K562 (cell line): ENCODE data around the gene WFIKKN1. TPM values are rescaled to one million over a fixed set of nuclear protein-coding genes. Genes with fewer than 3 reads are reported as not detected.

Experiments used
- ELF1 ChIP-seq: fragments of 200-800 bp; sonication (Bioruptor generic); IDR thresholded peaks from 2 replicates; pipeline ENCODE4 v1.6.1; 2016; ENCODE audit warnings: missing genetic modification characterization, missing compliant biosample characterization
- FOXK1 ChIP-seq: sonication (generic); formaldehyde crosslinking; IDR thresholded peaks from 2 replicates; pipeline ENCODE4 v1.8.0; 2022; ENCODE audit warnings: missing genetic modification reagents, mild to moderate bottlenecking, borderline replicate concordance
- FUS ChIP-seq: fragments of 200-400 bp; formaldehyde crosslinking; optimal IDR thresholded peaks from 2 replicates; pipeline ENCODE3; 2017; ENCODE audit warnings: low read depth, low read length
- KDM1A ChIP-seq, 2 experiments: fragments of 450-650 bp; IDR thresholded peaks; 2 replicates each; pipeline ENCODE4 v1.6.1; 2016; ENCODE audit warnings: mild to moderate bottlenecking in 2 of 2
- MYBL2 ChIP-seq, 2 experiments: fragments of 450-650 bp in 1 of 2; sonication (generic) in 1 of 2; formaldehyde crosslinking in 1 of 2; IDR thresholded peaks; 2 replicates each; pipeline versions ENCODE4 v1.6.1 to v1.8.1; 2017 to 2022; ENCODE audit warnings: borderline replicate concordance in 1 of 2, inconsistent platforms in 1 of 2, low read depth in 1 of 2, mild to moderate bottlenecking in 1 of 2, missing genetic modification reagents in 1 of 2, moderate library complexity in 1 of 2
- SAFB ChIP-seq: fragments of 200-400 bp; formaldehyde crosslinking; IDR thresholded peaks from 2 replicates; pipeline ENCODE4 v1.6.1; 2017; ENCODE audit warnings: low read depth, low read length, borderline replicate concordance
- SIN3B ChIP-seq: fragments of 450-650 bp; IDR thresholded peaks from 2 replicates; pipeline ENCODE4 v1.6.1; 2017; ENCODE audit warnings: low read depth, mild to moderate bottlenecking, moderate library complexity
- SNIP1 ChIP-seq: fragments of 450-650 bp; IDR thresholded peaks from 2 replicates; pipeline ENCODE4 v1.7.1; 2017; ENCODE audit warnings: low read depth, mild to moderate bottlenecking
- SNRNP70 ChIP-seq: fragments of 200-400 bp; formaldehyde crosslinking; optimal IDR thresholded peaks from 2 replicates; pipeline ENCODE3; 2017; ENCODE audit warnings: low read depth, low read length
- STAG1 ChIP-seq: sonication (generic); formaldehyde crosslinking; IDR thresholded peaks from 2 replicates; pipeline ENCODE4 v1.5.0; 2020; ENCODE audit warnings: missing genetic modification reagents, borderline replicate concordance
- ZFP36 ChIP-seq: fragments of 150-350 bp; IDR thresholded peaks from 2 replicates; pipeline ENCODE4 v1.6.1; 2018; ENCODE audit warnings: low read length, low read depth; ENCODE audit not compliant: partially characterized antibody
- ZNF197 ChIP-seq: fragments of 200-800 bp; sonication (Bioruptor generic); IDR thresholded peaks from 2 replicates; pipeline ENCODE4 v1.6.1; 2016; ENCODE audit warnings: low read depth, missing genetic modification characterization, missing compliant biosample characterization
- polyA plus RNA-seq, 8 experiments: library from polyadenylated mRNA; depleted of rRNA in 4 of 8; stranded (reverse) in 5 of 8; unstranded in 3 of 8; fragments of >200 nt; fragmentation: Nextera tagmentation in 2 of 8; fragmentation: Illumina TruSeq in 1 of 8; extraction: Ambion mirVana in 2 of 8; extraction: Trizol in 1 of 8; gene quantifications; 2 replicates each; pipeline versions ENCODE4 v1.2.1 to v1.2.3, GENCODE V29; 2011 to 2014; ENCODE audit warnings: inconsistent platforms in 1 of 8, missing spikeins in 1 of 8
- total RNA-seq, 7 experiments: library from RNA; depleted of rRNA in 6 of 7; stranded (reverse); fragments of >200 nt in 6 of 7; fragmentation: Illumina TruSeq in 2 of 7; extraction: Trizol in 2 of 7; gene quantifications; 2 replicates each; pipeline versions ENCODE4 v1.2.1 to v1.2.3, GENCODE V29; 2011 to 2021; ENCODE audit warnings: low replicate concordance in 1 of 7
- TF ChIP-seq, protein P1 (sequence below): sonication (generic); formaldehyde crosslinking; IDR thresholded peaks from 2 replicates; pipeline ENCODE4 v1.8.0; 2022; ENCODE audit warnings: missing genetic modification reagents, mild to moderate bottlenecking, borderline replicate concordance
- TF ChIP-seq, protein P2 (sequence below): sonication (generic); formaldehyde crosslinking; IDR thresholded peaks from 2 replicates; pipeline ENCODE4 v1.8.0; 2022; ENCODE audit warnings: mild to moderate bottlenecking, missing genetic modification reagents
- TF ChIP-seq, protein P3 (sequence below): fragments of 450-650 bp; formaldehyde crosslinking; IDR thresholded peaks from 2 replicates; pipeline ENCODE4 v1.4.0; 2020; ENCODE audit warnings: mild to moderate bottlenecking, moderate library complexity
- TF ChIP-seq, protein P4 (sequence below): fragments of 450-650 bp; IDR thresholded peaks from 2 replicates; pipeline ENCODE4 v1.6.1; 2016; ENCODE audit warnings: low read depth, mild to moderate bottlenecking, moderate library complexity

The WFIKKN1 gene
- total and polyA plus RNA-seq, 9 of the 15 experiments (the other 6 are each of a cell fraction or from before 2014, with no cell fraction given), result 0.14 to 1.1 (median 0.50) TPM; not detected in 4

DNA sequence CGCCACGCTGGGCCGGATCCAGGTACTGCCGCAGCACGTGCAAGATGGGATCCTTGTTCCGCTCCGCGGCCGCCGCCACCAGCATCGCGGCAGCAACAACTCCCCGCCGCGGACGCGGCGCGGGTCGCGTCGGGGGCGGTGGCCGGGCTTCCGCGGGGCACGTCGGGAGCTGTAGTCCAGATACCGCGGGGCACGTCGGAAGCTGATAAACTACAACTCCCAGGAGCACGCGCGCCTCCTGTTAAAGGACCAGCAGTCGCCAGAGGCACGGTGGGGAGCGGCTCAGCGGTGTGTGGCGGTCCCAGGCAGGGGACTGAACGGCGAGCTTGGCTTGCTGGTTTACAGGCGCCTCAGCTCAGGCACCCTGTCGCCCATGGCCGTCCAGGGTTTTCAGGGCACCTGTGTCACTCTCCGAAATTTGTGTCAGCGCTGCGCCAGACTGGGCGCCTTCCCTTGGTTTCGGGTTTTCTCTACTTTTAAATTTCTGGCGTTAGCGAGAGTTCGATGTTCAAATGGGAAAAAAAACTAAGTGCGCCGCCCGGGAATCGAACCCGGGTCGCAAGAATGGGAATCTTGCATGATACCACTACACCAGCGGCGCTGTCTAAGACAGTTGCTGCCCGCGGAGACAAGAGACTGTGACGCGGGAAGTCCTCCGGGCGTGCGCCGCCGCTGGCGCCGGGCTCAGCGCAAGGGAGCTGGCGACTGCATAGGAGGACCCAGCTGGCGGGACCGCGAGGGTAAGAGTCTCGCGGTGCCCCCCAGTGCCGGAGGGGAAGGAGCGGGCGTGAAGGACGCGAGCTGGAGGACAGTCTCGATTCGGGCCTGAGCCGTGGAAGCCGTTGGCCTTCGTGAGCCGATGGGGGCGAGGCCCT, 5.7 kb downstream of the WFIKKN1 start, which contains the start of gene METTL26 (continued):
- TF ChIP-seq ZFP36, result no peak
- no peak; the same call in 1 of the 2 replicates for TF ChIP-seq MYBL2 (IDR thresholded peaks at IDR 0.05; ENCODE audit: low read depth)
- no peak for TF ChIP-seq MYBL2 (CRISPR knock-in tag; IDR thresholded peaks at IDR 0.05; ENCODE audit: borderline replicate concordance)
- no peak for TF ChIP-seq SNRNP70
- TF ChIP-seq SNIP1, result no peak
- TF ChIP-seq ELF1 (tag), result peak; percentile 73; the same call in 1 of the 2 replicates
- TF ChIP-seq, protein P1, sequence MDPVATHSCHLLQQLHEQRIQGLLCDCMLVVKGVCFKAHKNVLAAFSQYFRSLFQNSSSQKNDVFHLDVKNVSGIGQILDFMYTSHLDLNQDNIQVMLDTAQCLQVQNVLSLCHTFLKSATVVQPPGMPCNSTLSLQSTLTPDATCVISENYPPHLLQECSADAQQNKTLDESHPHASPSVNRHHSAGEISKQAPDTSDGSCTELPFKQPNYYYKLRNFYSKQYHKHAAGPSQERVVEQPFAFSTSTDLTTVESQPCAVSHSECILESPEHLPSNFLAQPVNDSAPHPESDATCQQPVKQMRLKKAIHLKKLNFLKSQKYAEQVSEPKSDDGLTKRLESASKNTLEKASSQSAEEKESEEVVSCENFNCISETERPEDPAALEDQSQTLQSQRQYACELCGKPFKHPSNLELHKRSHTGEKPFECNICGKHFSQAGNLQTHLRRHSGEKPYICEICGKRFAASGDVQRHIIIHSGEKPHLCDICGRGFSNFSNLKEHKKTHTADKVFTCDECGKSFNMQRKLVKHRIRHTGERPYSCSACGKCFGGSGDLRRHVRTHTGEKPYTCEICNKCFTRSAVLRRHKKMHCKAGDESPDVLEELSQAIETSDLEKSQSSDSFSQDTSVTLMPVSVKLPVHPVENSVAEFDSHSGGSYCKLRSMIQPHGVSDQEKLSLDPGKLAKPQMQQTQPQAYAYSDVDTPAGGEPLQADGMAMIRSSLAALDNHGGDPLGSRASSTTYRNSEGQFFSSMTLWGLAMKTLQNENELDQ (CRISPR knock-in tag), result peak; percentile 24; the same call in 1 of the 2 replicates
- TF ChIP-seq, protein P2, sequence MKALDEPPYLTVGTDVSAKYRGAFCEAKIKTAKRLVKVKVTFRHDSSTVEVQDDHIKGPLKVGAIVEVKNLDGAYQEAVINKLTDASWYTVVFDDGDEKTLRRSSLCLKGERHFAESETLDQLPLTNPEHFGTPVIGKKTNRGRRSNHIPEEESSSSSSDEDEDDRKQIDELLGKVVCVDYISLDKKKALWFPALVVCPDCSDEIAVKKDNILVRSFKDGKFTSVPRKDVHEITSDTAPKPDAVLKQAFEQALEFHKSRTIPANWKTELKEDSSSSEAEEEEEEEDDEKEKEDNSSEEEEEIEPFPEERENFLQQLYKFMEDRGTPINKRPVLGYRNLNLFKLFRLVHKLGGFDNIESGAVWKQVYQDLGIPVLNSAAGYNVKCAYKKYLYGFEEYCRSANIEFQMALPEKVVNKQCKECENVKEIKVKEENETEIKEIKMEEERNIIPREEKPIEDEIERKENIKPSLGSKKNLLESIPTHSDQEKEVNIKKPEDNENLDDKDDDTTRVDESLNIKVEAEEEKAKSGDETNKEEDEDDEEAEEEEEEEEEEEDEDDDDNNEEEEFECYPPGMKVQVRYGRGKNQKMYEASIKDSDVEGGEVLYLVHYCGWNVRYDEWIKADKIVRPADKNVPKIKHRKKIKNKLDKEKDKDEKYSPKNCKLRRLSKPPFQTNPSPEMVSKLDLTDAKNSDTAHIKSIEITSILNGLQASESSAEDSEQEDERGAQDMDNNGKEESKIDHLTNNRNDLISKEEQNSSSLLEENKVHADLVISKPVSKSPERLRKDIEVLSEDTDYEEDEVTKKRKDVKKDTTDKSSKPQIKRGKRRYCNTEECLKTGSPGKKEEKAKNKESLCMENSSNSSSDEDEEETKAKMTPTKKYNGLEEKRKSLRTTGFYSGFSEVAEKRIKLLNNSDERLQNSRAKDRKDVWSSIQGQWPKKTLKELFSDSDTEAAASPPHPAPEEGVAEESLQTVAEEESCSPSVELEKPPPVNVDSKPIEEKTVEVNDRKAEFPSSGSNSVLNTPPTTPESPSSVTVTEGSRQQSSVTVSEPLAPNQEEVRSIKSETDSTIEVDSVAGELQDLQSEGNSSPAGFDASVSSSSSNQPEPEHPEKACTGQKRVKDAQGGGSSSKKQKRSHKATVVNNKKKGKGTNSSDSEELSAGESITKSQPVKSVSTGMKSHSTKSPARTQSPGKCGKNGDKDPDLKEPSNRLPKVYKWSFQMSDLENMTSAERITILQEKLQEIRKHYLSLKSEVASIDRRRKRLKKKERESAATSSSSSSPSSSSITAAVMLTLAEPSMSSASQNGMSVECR, result peak; percentile 94
- no peak for TF ChIP-seq FOXK1 (CRISPR knock-in tag)
- TF ChIP-seq, protein P3, sequence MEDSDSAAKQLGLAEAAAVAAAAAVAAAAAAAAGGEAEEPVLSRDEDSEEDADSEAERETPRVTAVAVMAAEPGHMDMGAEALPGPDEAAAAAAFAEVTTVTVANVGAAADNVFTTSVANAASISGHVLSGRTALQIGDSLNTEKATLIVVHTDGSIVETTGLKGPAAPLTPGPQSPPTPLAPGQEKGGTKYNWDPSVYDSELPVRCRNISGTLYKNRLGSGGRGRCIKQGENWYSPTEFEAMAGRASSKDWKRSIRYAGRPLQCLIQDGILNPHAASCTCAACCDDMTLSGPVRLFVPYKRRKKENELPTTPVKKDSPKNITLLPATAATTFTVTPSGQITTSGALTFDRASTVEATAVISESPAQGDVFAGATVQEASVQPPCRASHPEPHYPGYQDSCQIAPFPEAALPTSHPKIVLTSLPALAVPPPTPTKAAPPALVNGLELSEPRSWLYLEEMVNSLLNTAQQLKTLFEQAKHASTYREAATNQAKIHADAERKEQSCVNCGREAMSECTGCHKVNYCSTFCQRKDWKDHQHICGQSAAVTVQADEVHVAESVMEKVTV, result no peak
- TF ChIP-seq KDM1A (IDR thresholded peaks at IDR 0.05), result no peak
- TF ChIP-seq, protein P4, sequence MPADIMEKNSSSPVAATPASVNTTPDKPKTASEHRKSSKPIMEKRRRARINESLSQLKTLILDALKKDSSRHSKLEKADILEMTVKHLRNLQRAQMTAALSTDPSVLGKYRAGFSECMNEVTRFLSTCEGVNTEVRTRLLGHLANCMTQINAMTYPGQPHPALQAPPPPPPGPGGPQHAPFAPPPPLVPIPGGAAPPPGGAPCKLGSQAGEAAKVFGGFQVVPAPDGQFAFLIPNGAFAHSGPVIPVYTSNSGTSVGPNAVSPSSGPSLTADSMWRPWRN, result no peak
- TF ChIP-seq SIN3B, result peak; percentile 51
- TF ChIP-seq STAG1, result no peak
- TF ChIP-seq ZNF197 (CRISPR knock-in tag), result peak; percentile 88; the same call in 1 of the 2 replicates
- TF ChIP-seq FUS, result peak; percentile 74
- TF ChIP-seq SAFB, result 0 out of 2 replicates have a peak, but pooled peaks have one; percentile 52
